HG02678 (cell line): Measurements from ENCODE around the gene MCL1.
A peak's percentile ranks its signal among the peaks of the same experiment; 100 is the strongest.
"Not testable (repeated sequence)": the region's sequence is repeated elsewhere in the genome, so short reads cannot be mapped to it uniquely, and the experiment has no call there.

Source experiments
- ATAC-seq: cut with Tn5 transposase; IDR thresholded peaks from one replicate; pipeline ENCODE4 v1.9.1; 2021; ENCODE audit warnings: mild to moderate bottlenecking, moderate library complexity; ENCODE audit not compliant: unreplicated experiment

Gene MCL1

DNA sequence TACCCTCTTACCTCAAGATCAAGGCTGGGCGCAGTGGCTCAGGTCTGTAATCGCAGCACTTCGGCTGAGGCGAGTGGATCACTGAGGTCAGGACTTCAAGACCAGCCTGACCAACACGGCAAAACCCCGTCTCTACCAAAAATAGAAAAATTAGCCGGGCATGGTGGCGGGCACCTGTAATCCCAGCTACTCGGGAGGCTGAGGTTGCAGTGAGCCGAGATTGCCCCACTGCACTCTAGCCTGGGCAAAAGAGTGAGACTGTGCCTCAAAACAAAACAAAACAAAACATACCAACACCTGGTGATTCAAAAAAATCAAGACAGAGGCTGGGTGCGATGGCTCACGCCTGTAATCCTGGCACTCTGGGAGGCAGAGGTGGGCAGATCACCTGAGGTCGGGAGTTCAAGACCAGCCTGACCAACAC is 5.8 kb downstream of the MCL1 start:
- ATAC-seq = not testable (repeated sequence)

DNA sequence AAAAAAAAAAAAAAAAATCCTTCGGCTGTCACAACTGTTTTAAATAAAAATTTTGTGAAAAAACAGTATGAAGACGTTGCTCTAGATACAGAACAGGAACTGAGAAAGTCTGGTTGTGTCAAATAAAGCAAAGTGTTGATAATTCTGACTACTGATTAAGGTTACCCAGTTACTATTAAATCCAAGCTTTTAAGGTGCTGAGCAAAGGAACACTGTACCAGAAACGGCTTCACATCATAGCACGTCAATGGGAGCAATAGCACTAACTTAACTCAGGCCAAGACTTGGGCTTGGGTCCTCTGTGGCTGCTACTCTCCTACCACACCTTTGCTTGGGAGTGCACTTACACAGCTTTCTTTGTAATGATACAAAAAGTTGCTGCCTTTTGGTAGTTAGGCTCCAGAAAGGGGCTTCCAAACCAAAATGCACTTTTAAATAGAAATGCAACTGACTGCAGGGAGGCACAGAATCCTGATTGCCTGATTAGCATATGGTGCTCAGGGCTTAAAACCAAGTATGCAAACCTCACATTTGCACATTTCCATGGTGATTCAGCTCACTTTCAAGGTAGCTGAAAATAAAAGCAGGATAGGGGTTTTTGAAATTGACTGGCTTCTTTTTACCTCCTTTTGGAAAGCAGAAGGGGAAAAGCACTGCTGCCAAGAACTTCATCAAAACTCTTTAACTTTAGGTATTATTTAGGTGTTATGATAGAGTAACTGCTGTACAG is 6.3 kb downstream of the MCL1 start:
- no peak for ATAC-seq

DNA sequence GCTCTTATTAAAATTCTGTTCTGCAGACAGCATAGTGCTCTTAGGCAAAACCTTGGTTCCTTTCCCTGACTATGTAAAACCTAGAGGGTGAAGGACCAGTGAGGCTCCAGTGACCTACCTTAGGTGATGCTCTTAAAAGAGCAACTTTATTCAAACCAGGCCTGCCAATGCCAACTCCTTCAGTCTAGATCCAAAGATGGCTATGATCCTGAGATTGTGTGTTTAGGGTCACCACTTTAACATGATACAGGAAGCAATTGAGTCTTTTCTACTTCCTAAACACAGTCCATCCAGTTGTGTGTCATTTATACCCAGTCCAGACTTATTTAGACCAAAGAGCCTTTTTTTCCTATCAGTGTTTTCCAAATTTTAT is 10.8 kb downstream of the MCL1 start:
- ATAC-seq = no peak

DNA sequence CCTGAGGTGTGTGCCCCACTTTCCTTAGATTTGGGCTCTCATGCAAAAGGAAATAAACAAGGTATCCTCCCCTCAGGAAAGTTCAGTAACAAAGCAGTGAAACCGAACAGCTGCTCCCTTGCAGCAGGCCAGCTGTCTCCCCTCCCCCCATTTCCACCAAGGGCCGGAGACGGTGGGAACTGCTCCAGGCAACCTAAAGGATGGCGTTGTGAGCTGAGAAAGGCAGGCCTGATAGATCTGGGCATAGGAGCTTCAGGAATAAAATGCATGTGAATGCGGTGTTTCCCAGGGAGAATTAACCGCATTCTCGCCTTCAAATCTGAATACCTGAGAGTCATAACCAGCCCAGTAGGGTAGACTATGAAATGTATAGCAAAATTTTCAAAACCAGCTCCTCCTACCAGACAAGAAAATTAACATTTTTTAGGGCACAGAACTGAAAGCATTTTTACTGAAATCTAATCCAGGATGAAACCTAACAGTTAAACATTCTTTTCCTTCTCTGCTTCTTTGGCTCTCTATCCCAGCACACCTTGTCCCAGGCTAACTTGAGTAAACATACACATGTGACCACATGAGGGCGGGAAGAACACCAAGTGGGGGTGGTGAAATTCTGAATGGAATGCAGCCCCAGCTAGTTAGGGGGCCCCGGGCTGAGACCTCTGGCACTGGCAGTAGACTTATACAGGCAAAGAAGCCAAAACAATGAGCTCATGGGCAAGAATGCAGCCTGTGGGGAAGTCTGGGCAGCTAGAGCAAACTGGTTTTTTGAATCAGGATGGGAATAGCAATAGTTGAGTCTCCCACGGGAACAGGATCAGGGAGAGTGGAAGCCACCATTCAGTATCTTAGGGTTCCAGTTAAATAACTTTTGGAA is 11.5 kb downstream of the MCL1 start:
- no peak for ATAC-seq

DNA sequence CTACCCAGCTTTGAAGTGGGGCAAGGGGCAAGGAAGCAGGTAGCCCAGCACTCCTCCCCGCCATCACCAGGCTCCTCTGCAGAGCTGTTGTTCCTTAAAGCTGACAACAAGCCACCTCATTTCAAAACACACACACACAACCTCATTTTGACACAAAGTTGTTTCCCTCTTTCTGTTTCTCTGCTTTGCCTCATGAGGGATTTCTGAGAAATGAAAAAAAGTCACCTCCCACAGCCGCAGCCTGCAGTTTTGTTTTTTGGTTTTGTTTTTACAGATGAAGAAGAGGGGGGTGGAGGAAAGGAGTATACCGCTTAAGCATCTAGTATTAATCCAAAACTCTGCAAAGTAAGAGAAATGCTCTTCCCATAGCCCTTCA is 12.1 kb downstream of the MCL1 start:
- ATAC-seq = no peak

DNA sequence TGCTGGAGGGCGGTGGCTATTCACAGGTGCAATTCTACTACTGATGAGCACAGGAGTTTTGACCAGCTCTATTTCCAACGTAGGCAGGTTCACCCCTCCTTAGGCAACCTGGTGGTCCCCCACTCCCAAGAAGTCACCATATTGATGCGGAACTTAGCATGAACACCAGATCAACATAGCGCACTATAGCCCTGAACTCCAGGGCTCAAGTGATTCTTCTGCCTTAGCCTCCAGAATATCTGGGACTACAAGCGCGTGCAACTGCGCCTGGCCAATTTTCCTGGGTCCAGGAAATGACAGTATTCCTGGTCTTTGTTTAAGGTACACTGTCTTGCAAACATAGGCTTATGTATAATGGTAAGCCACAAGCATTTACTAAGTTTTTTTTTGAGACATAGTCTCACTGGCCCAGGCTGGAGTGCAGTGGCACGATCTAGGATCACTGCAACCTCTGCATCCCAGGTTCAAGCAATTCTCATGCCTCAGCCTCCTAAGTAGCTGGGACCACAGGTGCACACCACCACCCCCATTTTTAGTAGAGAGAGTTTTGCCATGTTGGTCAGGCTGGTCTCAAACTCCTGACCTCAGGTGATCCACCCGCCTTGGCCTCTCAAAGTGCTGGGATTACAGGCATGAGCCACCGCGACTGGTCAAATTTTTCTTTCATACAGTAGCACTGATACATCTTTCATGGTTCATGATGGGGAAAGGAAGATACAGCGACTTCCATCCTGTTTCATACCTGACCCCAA is 12.6 kb downstream of the MCL1 start:
- ATAC-seq = no peak

DNA sequence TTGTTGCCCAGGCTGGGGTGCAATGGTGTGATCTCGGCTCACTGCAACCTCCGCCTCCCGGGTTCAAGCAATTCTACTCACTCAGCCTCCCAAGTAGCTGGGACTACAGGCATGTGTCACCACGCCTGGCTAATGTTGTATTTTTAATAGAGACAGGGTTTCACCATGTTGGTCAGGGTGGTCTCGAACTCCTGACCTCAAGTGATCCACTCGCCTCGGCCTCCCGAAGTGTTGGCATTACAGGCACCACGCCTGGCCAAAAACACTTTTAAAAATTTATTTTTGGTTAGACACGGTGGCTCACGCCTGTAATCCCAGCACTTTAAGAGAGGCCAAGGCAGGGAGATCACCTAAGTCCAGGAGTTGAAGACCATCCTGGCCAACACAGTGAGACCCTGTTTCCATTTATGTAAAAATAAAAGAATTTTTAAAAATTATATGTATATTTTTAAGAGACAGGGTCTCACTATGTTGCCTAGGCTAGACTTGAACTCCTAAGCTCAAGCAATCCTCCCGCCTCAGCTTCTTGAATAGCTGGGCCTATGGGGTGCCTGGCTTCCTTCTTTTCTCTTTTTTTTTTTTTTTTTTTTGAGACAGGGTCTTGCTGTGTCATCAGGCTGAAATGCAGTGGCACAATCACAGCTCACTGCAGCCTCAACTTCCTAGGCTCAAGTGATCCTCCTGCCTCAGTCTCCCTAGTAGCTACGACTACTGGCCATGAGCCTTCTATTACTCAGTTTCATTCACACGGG is 14.0 kb downstream of the MCL1 start:
- not testable (repeated sequence) for ATAC-seq

DNA sequence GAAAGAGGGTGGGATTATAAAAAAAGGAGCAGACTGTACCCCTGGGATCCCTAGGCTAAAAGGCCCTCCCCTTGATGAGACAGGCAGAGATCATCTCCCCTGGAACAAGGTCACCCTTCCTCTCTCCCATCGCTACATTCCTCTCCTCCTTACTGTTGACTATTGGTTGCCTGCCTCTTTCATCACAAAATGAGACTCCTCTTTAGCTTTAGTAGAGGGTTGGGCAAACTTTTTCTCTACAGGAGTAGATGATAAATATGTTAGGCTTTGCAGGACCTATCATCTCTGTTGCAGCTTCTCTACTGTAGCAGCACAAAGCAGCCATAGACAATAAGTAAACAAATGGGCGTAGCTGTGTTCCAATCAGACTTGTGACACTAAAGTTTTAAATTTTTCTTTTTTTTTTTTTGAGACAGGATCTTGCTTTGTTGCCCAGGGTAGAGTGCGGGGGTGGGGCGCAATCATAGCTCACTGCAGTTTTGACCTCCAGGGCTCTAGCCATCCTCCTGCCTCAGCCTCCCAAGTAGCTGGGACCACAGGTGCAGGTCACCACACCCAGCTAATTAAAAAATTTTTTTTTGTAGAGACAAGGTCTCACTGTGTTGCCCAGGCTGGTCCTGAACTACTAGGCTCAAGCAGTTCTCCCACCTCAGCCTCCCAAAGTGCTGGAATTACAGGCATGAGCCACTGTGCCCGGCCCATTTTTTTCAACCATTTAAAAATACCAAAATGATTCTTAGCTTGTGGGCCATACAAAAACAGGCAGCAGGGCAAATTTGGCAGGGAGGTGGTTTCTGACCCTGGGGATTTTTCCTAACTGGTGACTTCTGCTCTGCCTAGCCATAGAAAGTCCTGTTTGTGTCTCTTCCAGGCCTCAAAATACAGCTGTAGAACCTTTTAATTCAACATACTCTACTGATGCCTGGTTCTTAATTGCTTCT is 15.1 kb downstream of the MCL1 start:
- no peak for ATAC-seq

DNA sequence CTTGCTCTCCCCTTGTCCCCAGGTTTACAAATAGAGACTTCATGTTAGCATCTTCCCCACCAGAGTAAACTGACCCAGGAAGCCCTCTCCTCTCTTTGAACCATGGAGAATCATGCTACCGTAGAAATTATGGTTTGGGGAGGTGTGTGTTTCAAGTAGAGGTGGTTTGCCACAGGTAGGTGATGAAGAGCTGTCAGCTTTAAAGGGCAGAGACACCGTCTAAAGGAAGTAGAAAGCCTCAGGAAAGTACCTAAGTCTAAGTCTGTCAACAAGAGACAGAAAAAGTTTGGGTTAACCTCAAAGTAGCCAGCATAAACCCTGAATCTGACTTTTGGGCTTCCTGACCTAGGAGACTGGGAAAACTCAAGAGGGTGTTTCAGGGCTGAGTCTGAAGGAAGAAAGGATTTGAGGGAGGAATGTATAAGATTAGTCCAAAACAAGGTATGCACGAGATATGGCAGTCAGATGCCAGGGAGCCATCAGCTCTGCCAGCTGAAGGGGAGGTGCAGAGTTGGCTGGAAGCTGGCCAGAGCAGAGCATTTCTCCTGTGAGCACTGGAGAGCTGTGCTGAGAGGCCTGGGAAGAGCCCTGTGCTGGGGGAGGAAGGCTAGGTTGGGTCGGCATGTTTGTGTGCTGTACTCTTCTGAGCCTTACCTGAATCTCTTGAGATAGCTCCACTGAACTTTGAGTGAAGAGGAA is 15.9 kb downstream of the MCL1 start:
- ATAC-seq = peak; percentile 25

DNA sequence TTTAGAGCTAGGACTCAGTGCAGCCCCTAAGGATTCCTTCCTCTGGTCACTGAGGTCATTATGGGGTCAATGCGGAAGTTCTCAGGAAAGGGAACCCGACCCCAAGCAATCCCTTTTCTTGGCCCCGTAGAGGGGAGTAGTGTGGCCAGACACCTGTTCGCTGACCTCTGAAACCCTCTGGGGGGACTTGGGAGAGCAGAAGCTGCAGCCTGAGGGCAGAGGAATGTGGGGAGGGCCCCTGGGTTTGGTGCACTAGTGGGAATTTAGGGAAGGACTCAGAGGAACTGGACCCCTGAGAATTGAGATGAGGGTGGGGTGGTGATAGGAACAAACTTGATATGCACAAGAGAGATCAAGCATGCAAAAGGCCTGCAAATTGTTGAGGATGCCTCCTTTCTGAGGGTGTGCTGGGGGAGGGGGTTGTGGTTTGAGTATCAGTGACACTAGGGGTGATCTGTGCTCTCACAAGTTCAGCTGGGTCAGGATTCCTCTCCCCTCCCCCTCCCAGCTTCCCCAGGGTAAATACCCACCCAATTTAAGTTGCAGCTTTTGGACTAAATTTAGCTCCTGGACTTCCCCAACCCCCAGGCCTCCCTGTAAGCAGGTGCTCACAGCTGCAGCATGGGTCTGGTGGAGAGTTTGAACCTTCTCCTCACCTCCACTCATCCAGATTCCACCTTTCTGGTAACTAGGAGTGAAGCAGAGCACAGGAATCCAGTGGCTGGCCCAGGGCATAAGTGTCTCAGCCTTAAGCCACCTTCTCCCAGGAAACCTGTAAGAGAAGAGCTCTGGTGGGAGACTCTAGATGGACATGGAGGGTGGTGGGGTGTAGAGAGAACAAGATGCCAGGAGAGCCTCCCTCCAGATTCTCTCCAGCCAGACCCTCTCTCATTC is 16.7 kb downstream of the MCL1 start:
- ATAC-seq = peak; percentile 43

DNA sequence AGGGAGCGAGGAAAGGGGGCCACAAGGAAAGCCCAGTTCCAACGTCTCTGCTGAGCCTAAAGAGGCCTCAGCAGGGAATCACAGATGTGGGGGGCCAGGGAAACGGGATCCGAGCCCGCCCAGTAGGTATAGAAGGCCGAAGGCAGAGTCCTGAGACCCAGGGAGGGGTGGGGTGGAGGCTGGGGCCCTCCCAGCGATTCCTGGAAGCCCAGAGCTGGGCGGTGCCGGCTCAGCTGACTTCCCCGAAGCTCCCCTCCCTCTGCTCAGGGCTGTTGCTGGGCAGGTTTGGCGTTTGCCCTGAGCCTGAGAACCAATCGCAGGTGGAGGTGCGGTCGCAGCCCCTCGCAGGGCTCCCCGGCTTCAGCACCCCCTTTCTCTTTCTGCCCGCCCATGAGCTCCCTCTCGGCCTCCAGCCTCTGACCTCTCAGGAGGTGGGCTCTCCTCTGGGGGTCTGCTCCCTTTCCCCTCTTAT is 17.4 kb downstream of the MCL1 start:
- peak; percentile 40 for ATAC-seq

DNA sequence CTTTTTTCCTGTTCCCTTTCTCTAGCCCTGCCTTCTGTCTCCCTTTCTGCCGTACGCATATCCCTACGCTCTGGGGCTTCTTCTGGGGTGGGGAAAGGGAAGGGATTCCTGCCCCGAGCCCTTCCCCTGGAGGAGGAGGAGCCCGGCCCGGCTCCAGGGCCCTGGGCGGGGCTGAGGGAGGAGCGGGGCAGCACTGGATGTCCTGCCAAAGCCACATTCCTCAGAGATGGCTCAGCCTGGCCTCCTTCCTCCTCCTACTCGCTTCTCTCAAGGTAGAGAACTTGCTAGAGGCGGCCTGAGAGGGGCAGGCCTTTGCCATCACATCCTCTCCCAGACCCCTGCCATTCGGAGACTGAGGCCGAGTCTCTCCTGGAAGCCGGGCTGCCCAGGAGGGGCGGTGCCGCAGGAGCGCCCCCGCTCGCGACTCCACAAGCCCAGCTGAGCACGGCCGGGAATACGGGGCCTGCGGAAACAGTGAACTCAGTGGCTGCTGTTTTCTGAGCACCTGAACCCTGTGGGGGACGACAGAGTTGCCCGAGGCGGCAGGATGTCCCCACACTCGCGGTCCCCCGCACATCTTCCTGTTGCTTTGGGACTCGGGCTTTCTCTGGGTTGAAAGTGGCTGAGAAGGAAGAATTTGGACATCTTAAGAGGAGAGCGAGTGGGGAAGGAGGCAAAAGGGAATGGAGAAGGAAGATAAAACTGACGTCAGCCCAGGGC is 18.0 kb downstream of the MCL1 start:
- ATAC-seq = peak; percentile 18

DNA sequence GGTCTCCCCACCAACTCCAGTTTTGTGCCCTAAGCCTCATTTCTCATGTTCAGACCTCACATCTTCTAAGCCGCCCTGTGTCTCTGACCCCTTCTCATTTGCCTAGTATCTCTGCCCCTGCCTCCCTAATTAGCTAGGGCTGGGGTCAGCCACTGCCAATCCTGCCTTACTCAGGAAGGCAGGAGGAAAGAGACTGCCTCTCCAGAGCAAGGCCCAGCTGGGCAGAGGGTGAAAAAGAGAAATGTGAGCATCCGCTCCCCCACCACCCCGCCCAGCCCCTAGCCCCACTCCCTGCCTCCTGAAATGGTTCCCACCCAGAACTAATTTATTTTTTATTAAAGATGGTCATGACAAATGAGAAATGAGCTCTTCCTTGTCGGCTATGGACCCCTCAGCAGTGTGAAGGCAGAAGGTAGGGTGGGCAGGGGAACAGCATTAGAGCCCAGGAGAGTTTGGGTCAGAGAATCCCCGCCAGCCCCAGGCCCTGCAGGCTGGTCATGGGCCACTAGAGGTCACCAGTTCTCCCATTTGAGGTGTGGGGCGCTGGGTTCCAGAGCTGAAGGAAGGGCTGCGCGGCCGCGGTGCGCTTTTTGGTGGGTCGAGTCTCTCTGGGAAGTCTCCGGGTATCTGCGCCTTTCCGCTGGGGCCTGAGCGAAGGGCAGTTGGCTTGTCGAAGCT is 18.7 kb downstream of the MCL1 start:
- peak; percentile 31 for ATAC-seq

DNA sequence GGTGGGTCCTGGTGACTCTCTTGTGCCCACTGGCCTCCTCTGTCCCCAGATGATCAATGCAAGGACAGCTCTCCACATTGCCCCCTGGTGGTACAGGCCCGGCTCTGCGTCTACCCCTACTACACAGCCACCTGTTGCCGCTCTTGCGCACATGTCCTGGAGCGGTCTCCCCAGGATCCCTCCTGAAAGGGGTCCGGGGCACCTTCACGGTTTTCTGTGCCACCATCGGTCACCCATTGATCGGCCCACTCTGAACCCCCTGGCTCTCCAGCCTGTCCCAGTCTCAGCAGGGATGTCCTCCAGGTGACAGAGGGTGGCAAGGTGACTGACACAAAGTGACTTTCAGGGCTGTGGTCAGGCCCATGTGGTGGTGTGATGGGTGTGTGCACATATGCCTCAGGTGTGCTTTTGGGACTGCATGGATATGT is 19.4 kb downstream of the MCL1 start:
- ATAC-seq = no peak

DNA sequence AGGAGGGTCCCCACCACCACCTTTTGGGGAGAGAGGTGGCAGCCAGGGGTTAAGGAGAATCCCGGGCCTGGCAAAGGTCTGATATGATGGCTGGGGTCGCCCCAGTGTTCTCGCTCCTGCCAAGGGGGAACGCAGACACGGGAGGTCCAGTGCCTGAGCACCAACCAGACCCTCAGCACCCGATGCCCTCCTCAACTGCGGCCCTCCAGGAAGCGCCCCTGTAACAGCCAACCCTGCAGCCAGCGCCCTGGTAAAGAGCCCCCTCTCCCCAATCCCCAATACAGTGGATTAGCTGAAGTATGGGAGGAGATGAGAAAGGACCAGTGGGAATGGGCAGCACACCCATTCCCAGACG is 19.8 kb downstream of the MCL1 start:
- ATAC-seq = no peak

DNA sequence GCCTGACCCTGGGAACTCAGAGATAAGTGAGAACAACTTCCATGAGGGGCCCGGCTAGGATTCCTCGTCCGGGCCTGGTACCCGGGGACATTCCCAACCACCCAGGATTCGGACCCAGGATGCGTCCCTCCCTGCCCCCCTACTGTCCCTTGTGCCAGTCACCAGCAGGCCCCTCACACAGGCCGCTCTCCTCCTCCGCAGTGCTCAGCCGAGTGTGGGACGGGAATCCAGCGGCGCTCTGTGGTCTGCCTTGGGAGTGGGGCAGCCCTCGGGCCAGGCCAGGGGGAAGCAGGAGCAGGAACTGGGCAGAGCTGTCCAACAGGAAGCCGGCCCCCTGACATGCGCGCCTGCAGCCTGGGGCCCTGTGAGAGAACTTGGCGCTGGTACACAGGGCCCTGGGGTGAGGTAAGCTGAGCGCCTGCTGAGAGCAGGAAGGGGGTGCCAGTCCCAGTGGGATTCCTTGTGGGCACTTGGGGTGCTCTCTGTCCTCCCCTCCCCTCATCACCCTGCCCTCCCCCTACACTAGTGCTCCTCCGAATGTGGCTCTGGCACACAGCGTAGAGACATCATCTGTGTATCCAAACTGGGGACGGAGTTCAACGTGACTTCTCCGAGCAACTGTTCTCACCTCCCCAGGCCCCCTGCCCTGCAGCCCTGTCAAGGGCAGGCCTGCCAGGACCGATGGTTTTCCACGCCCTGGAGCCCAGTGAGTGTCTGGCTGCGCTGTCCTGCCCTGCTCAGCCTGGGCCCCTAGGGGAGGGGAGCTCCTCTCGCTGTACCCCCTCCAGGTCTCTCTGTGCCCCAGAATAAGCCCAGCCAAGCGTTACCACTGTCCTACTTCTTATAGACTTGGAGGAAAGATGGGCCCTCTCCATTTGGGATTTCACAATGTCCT is 20.4 kb downstream of the MCL1 start:
- ATAC-seq = no peak
